Parathyroid adenoma (tissue), 2 donors: ENCODE measurements around the gene DCAF5.

Experiments
- H2AFZ ChIP-seq: fragments of 300-600 bp; sonication (generic); one replicate; pipeline ENCODE4 v1.7.0; 2017; ENCODE audit warnings: antibody characterized with exemption, mild to moderate bottlenecking
- H3K27ac ChIP-seq: fragments of 300-600 bp; sonication (generic); one replicate; pipeline ENCODE4 v1.7.0; 2017
- H3K27me3 ChIP-seq: fragments of 300-600 bp; sonication (generic); one replicate; pipeline ENCODE4 v1.7.0; 2017; ENCODE audit warnings: low read length; ENCODE audit not compliant: control insufficient read depth, insufficient read depth
- H3K36me3 ChIP-seq: fragments of 300-600 bp; sonication (generic); one replicate; pipeline ENCODE4 v1.7.0; 2017; ENCODE audit warnings: low read length; ENCODE audit not compliant: control insufficient read depth, insufficient read depth
- H3K4me1 ChIP-seq: fragments of 300-600 bp; sonication (generic); one replicate; pipeline ENCODE4 v1.7.0; 2017; ENCODE audit warnings: control low read depth
- H3K4me2 ChIP-seq: fragments of 300-600 bp; sonication (generic); one replicate; pipeline ENCODE4 v1.7.0; 2017; ENCODE audit warnings: low read length
- H3K4me3 ChIP-seq: fragments of 300-600 bp; sonication (generic); one replicate; pipeline ENCODE4 v1.7.0; 2017; ENCODE audit warnings: low read depth, low read length
- H3K79me2 ChIP-seq: fragments of 300-600 bp; sonication (generic); one replicate; pipeline ENCODE4 v1.7.0; 2017; ENCODE audit warnings: control low read depth
- H3K9ac ChIP-seq: fragments of 300-600 bp; sonication (generic); one replicate; pipeline ENCODE4 v1.7.0; 2017; ENCODE audit warnings: mild to moderate bottlenecking
- H3K9me3 ChIP-seq: fragments of 300-600 bp; sonication (generic); one replicate; pipeline ENCODE4 v1.7.0; 2017; ENCODE audit warnings: low read length; ENCODE audit not compliant: control insufficient read depth
- CTCF ChIP-seq: fragments of 300-600 bp; sonication (generic); IDR thresholded peaks from one replicate; pipeline ENCODE4 v1.7.0; 2017; ENCODE audit warnings: antibody characterized with exemption, mild to moderate bottlenecking
- donor health status: primary hyperparathyroidism.

DCAF5 gene

GRCh38 chr14:69044296-69044695 is 108.6 kb downstream of the DCAF5 start:
- Histone ChIP-seq H3K27me3 (no peaks in the 10 kb centered on the region), H2AFZ (no peak overlapping the region), H3K36me3 (no peaks in the 10 kb centered on the region), H3K9ac (no peak overlapping the region), H3K4me2 (no peak overlapping the region), H3K9me3 (no peaks in the 10 kb centered on the region), H3K27ac (no peak overlapping the region), H3K4me1 (peaks cover 6% of the 10 kb centered on the region), H3K79me2 (no peaks in the 10 kb centered on the region), H3K4me3 (no peak overlapping the region)
- no peak for TF ChIP-seq CTCF

GRCh38 chr14:69043596-69044260 is 109.2 kb downstream of the DCAF5 start:
- Histone ChIP-seq H3K9me3 (no peaks in the 10 kb centered on the region), H2AFZ (no peak overlapping the region), H3K4me3 (no peak overlapping the region), H3K4me1 (peaks cover 6% of the 10 kb centered on the region), H3K4me2 (no peak overlapping the region), H3K79me2 (no peaks in the 10 kb centered on the region), H3K36me3 (no peaks in the 10 kb centered on the region), H3K9ac (no peak overlapping the region), H3K27me3 (no peaks in the 10 kb centered on the region), H3K27ac (no peak overlapping the region)
- TF ChIP-seq CTCF = no peak

GRCh38 chr14:69042787-69043444 is 110.0 kb downstream of the DCAF5 start:
- TF ChIP-seq CTCF = no peak
- H2AFZ ChIP-seq = no peak overlapping the region
- no peak overlapping the region for H3K27ac ChIP-seq
- no peaks in the 10 kb centered on the region for H3K36me3 ChIP-seq
- H3K4me2 ChIP-seq = no peak overlapping the region
- no peaks in the 10 kb centered on the region for H3K79me2 ChIP-seq
- H3K9me3 ChIP-seq = no peaks in the 10 kb centered on the region
- peaks cover 6% of the 10 kb centered on the region for H3K4me1 ChIP-seq
- no peak overlapping the region for H3K9ac ChIP-seq
- H3K4me3 ChIP-seq = no peak overlapping the region
- H3K27me3 ChIP-seq = no peaks in the 10 kb centered on the region

GRCh38 chr14:69042299-69042698 is 110.6 kb downstream of the DCAF5 start:
- no peaks in the 10 kb centered on the region for H3K79me2 ChIP-seq
- H3K4me3 ChIP-seq = no peak overlapping the region
- H3K9ac ChIP-seq = no peak overlapping the region
- no peaks in the 10 kb centered on the region for H3K36me3 ChIP-seq
- no peak for TF ChIP-seq CTCF
- H2AFZ ChIP-seq = no peak overlapping the region
- no peaks in the 10 kb centered on the region for H3K27me3 ChIP-seq
- peaks cover 6% of the 10 kb centered on the region for H3K4me1 ChIP-seq
- H3K27ac ChIP-seq = no peak overlapping the region
- no peak overlapping the region for H3K4me2 ChIP-seq
- H3K9me3 ChIP-seq = no peaks in the 10 kb centered on the region

GRCh38 chr14:69041783-69042182 is 111.1 kb downstream of the DCAF5 start:
- H3K27ac ChIP-seq = no peak overlapping the region
- no peaks in the 10 kb centered on the region for H3K27me3 ChIP-seq
- H3K4me3 ChIP-seq = no peak overlapping the region
- no peak overlapping the region for H2AFZ ChIP-seq
- H3K79me2 ChIP-seq = no peaks in the 10 kb centered on the region
- TF ChIP-seq CTCF = no peak
- H3K4me1 ChIP-seq = peaks cover 6% of the 10 kb centered on the region
- no peak overlapping the region for H3K4me2 ChIP-seq
- no peaks in the 10 kb centered on the region for H3K9me3 ChIP-seq
- H3K36me3 ChIP-seq = no peaks in the 10 kb centered on the region
- H3K9ac ChIP-seq = no peak overlapping the region
